ENCODE measurements around the gene EPHA5. TPM values are rescaled to one million over a fixed set of nuclear protein-coding genes. Genes with fewer than 3 reads are reported as not detected.

Gene EPHA5
- total RNA-seq, 6 experiments from 2014 or later: not detected

GRCh38 chr4:65651751-65652150, 18.5 kb downstream of the EPHA5 start:
- H3K36me3 Mint-ChIP-seq (ENCODE audit: low read depth): no peaks in the 10 kb centered on the region
- H3K4me3 Mint-ChIP-seq: no peak overlapping the region
- H3K27ac Mint-ChIP-seq: no peak overlapping the region
- no peak for TF ChIP-seq CTCF (IDR thresholded peaks at IDR 0.05)
- no peaks in the 10 kb centered on the region for H3K4me1 Mint-ChIP-seq (ENCODE audit: low read depth)
- H3K9me3 Mint-ChIP-seq: peaks cover 5% of the 10 kb centered on the region; the same call in 1 of the 2 replicates
- H3K27me3 Mint-ChIP-seq (ENCODE audit: insufficient read depth): no peaks in the 10 kb centered on the region
- no peak for DNase-seq

- DNase-seq: no peak
- no peak overlapping the region for H3K4me3 Mint-ChIP-seq
- TF ChIP-seq CTCF (IDR thresholded peaks at IDR 0.05): no peak
- no peaks in the 10 kb centered on the region for H3K36me3 Mint-ChIP-seq (ENCODE audit: low read depth)
- H3K4me1 Mint-ChIP-seq (ENCODE audit: low read depth): no peaks in the 10 kb centered on the region
- no peaks in the 10 kb centered on the region for H3K27me3 Mint-ChIP-seq (ENCODE audit: insufficient read depth)
- peaks cover 5% of the 10 kb centered on the region; the same call in 1 of the 2 replicates for H3K9me3 Mint-ChIP-seq
- H3K27ac Mint-ChIP-seq: no peak overlapping the region
Measured at GRCh38 chr4:65651031-65651430, 19.3 kb downstream of the EPHA5 start.

- no peak for TF ChIP-seq CTCF (IDR thresholded peaks at IDR 0.05)
- Mint-ChIP-seq H3K9me3 (peaks cover 5% of the 10 kb centered on the region; the same call in 1 of the 2 replicates), H3K27ac (no peak overlapping the region), H3K4me3 (no peak overlapping the region), H3K27me3 (ENCODE audit: insufficient read depth) (no peaks in the 10 kb centered on the region), H3K4me1 (ENCODE audit: low read depth) (no peaks in the 10 kb centered on the region), H3K36me3 (ENCODE audit: low read depth) (no peaks in the 10 kb centered on the region)
- no peak for DNase-seq
Measured at GRCh38 chr4:65646136-65646535, 24.2 kb downstream of the EPHA5 start.

- no peaks in the 10 kb centered on the region for H3K36me3 Mint-ChIP-seq (ENCODE audit: low read depth)
- H3K27ac Mint-ChIP-seq: no peak overlapping the region
- no peaks in the 10 kb centered on the region for H3K27me3 Mint-ChIP-seq (ENCODE audit: insufficient read depth)
- TF ChIP-seq CTCF (IDR thresholded peaks at IDR 0.05): no peak
- DNase-seq: no peak
- no peaks in the 10 kb centered on the region for H3K4me1 Mint-ChIP-seq (ENCODE audit: low read depth)
- peaks cover 5% of the 10 kb centered on the region; the same call in 1 of the 2 replicates for H3K9me3 Mint-ChIP-seq
- no peak overlapping the region for H3K4me3 Mint-ChIP-seq
Measured at GRCh38 chr4:65645185-65645584, 25.1 kb downstream of the EPHA5 start.

GRCh38 chr4:65635051-65635821, 35.1 kb downstream of the EPHA5 start:
- Mint-ChIP-seq H3K36me3 (ENCODE audit: low read depth) (no peaks in the 10 kb centered on the region), H3K9me3 (no peaks in the 10 kb centered on the region), H3K27me3 (ENCODE audit: insufficient read depth) (no peaks in the 10 kb centered on the region), H3K27ac (no peak overlapping the region), H3K4me1 (ENCODE audit: low read depth) (no peaks in the 10 kb centered on the region), H3K4me3 (no peak overlapping the region)
- DNase-seq: no peak
- no peak for TF ChIP-seq CTCF (IDR thresholded peaks at IDR 0.05)
